ENCODE measurements around the gene BICD2. TPM values are rescaled to one million over a fixed set of nuclear protein-coding genes. Genes with fewer than 3 reads are reported as not detected.

The BICD2 gene
- total and polyA plus RNA-seq, 2 of the 8 experiments (the other 6 are each of a cell fraction or from before 2014, with no cell fraction given): 6.6 to 22.8 TPM

- no peak for TF ChIP-seq TAF7 (optimal IDR thresholded peaks at IDR 0.05; ENCODE audit: borderline replicate concordance, low read depth, low read length)
- no peak for TF ChIP-seq RBBP5 (IDR thresholded peaks at IDR 0.05; ENCODE audit: borderline replicate concordance, low read depth, low read length)
These were observed 41.4 kb downstream of the BICD2 start (continued) for GRCh38 chr9:92723299-92723625.

Measured in H1 (cell line).